HG03571 (cell line): ENCODE measurements around the gene NR1D2.
A peak's percentile ranks its signal among the peaks of the same experiment; 100 is the strongest.
"Not testable (repeated sequence)": the region's sequence is repeated elsewhere in the genome, so short reads cannot be mapped to it uniquely, and the experiment has no call there.

ENCODE experiments used
- ATAC-seq: cut with Tn5 transposase; IDR thresholded peaks from one replicate; pipeline ENCODE4 v1.9.1; 2021; ENCODE audit not compliant: unreplicated experiment

The NR1D2 gene

DNA sequence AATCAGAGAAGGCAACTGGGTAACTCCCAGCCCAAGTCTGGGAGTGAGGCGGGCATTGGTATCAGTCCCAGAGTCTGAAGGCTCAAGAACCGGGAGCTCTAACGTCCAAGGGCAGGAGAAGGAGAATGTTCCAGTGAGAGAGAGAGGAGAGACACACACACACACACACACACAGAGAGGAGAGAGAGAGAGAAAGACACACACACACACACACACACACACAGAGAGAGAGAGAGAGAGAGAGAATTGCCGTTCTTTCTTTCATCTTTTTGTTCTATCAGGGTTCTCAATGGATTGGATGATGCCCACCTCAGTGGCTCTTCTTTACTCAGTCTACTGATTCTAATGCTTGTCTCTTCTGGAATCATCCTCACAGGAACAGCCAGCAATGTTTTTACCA is 57.0 kb downstream of the NR1D2 start:
- ATAC-seq = no peak

DNA sequence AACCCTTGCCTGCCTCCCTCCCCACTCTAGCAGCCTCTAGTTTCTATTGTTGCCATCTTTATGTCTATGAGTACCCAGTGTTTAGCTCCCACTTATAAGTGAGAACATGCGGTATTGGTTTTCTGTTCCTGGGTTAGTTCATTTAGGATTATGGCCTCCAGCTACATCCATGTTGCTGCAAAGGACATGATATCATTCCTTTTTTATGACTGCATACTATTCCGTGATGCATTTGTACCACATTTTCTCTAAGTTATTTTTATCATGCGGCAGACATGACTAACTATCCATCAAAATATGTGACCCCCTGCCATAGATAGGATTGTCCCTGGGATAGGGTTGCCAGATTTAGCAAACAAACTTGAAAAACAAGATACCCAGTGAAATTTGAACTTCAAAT is 58.4 kb downstream of the NR1D2 start:
- no peak for ATAC-seq

DNA sequence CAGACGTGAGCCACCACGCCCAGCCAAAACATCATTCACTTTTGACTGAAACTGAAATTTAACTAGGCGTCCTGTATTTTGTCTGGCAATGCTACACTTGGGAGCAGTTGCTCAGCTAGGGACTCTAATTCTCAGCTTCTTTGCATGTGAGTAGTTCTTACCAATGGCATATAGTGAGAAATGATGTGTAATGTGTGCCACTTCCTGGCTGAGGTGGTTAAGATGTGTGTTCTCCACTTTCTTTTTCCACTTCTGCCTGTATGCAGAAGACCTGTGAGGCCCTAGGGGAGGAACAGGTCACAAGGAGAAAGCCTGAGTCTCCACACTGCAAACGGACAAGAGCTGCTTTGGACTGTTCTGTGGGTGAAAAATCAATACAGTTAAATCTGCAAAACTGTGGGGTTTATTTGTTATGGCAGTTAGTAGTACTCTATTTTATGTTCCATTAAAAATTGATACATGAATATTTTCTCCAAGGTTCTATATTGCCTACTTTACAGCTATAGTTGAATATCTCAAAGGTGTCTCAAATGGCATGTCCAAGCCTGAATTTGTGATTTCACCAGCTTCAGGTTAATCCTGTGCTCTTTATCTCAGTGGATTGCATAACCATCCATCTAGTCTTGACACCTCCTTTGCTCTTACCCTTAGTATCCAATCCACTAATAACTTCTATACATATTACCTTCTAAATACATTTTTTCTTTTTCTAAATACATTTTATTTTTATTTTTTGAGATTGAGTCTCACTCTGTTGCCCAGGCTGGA is 59.3 kb downstream of the NR1D2 start:
- peak; percentile 71 for ATAC-seq

DNA sequence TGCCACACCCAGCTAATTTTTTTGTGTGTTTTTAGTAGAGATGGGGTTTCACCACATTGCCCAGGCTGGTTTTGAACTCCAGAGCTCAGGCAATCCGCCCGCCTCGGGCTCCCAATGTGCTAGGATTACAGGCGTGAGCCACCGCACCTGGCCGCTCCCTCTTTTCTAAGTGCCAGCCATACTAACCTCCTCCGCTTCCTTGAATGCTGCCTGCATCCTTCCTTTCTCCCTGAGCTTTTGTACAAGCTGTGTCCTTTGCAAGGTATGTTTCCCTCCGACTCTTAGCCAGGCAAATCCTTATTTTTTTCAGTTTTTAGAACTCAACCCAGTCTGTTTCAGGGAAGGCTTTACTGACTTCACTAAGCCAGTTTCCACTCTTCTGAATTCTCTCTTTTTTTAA is 60.6 kb downstream of the NR1D2 start:
- ATAC-seq = no peak

DNA sequence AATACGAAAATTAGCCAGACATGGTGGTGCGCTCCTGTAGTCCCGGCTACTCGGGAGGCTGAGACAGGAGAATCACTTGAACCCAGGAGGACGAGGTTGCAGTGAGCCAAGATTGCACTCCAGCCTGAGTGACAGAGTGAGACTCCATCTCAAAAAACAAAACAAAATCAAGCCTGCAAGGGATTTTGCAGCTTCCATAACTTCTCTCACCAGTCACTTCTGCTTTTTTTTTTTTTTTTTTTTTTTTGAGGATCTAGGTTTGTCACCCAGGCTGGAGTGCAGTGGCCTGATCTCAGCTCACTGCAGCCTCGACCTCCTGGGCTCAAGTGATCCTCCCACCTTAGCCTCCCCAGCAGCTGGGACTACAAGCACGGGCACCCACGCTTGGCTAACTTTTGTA is 65.7 kb downstream of the NR1D2 start:
- not testable (repeated sequence) for ATAC-seq

DNA sequence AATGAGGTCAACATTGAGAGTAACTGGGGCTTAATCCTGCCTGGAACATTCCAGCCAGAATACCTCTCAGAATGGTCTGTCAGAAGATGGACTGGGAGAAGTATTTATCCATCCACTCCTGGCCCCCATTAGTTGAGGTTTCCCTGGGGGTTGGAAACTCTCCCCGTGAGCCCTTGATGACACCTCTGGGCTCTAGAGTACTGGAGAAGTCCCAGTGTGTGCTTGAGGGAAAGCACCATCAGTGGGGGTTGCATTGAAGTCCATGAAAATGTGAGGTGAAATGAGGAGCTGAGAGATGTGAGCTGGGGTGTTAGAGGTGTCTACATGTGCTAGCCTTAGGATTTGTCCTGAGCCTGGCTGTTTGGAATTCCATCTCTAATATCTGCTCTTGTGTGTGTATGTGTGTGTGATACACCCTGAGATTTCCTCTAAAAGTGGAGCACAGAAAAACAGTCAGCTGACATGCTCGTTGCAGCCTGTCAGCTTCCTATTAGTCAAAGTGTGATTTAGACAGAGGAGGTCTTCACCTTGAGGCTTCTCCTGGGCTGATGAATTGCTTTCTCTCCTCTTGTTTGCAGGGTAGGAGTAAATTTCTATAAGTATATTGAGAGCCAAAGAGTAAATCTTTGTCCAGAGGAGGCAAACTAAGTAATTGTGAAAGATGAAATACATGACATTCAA is 67.6 kb downstream of the NR1D2 start:
- no peak for ATAC-seq

DNA sequence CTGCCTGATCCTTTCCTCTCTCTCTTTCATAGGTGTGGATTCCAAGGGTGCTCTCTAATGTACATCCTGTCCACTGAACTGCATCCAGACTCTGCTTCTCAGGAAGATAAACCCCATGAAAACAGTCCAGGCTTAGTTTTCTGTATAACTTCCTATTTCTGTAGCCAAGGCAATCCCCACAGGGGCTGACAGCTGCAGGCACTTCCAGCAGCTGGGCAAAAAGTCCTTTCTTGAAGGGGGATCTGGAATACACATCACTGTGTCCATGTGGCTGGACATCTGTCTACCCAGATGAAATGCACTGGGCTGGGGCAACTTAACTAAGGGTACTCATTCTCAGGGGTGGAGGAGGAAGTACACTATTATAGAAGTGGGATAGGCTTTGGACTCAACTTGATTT is 72.2 kb downstream of the NR1D2 start:
- no peak for ATAC-seq

DNA sequence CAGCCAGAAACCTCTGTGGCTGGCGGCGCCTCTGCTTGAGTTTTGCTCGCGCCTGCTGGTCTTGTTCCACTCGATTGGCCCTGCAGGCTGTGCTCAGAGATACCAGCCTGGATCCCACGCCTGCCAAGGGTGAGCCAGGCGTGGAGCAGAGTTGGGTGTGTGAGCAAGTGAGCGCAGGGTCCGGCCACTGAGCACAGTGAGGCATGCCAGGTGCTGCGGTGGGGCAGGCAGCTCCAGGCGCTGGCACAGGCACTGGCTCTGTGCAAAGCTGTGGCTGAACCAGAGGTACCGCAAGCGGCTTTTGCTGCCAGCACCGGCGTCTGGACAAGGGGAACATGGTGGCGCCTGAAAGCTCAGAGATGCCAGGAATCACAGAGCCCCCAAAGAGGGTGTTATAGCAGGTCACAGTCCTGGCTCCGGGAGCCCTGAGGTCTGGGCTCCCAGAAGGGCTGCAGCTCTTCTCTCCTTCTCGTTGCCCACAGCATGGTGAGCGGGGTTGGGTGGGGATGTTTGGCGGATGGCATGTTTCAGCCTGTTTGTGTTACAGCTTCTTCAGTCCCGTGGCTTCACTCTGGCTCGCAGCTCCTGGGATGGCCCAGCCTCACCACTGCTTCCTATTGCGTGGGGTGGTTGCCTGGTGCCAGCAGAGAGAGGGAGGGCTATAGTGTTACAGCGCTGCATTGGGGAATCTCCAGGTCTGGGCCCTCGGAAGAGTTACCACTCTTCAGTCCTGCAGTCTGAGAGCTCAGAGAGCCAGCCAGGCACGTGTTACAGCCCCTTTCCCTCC is 73.9 kb downstream of the NR1D2 start:
- no peak for ATAC-seq

DNA sequence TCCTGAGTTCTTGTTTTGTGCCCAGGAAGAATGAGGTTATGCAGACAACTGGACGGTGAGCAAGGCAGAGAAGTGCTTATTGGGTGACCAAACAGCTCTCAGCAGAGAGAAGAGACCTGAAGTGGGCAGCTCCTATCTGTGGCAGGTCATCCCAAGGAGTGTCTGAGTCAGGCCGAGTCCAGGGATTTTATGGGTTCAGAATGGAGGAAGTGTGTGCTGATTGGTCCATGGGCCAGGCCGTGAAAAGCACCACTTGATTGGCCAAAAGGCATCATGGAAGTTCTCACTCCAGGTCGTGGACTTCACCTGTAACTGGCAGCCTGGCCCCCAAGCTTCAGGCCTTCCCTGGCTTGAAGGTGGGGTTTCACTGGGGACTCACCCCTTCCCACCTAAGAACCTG is 74.5 kb downstream of the NR1D2 start:
- no peak for ATAC-seq

DNA sequence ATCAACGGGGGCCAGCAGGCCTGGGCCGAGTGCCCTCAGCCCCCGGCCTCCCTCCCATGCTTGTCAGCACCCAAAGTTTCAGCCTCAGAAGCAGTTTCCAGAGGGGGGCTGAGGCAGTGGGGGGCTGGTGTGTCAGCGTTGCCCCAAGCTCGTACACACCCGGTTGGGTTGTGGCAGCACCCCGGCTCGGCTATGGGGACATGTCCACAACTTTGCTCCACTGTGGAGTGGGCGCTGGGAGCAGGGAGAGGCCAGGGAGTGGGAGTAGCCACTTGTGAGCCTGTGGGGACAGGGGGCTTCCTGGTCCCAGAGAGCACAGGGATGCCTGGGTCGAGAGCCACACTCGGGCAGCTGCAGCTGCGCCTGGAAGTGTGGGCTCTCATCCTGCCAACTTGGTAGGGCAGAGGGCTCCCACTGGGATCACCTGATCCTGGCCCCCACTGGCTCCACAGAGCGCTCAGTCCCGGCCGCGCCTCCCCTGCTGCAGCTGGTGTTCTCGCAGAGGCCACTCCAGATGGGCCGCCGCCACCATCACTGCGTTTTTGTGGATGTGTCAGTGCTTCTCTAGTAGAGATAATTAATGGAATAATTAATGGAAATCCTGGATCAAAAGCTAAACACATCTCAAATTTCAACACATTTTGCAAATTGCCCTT is 75.1 kb downstream of the NR1D2 start:
- ATAC-seq = no peak

DNA sequence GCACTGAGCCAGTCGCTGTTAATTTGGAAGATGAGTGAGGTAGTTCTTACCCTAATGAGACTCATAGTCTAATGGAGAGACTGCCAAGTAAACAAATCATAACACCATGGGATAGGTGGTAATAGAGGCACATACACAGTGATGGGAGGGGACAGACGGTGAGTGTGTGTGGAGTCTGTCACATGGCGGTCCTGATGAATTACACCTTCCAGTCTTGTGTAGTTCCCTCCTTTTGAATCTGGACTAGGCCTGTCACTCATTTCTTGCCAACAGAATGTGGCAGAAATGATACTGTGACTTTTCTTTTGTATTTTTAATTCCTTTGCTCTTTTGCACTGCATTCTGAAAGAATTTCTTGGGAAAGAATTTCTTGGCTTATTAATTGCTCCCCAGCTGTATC is 78.1 kb downstream of the NR1D2 start:
- ATAC-seq = no peak

DNA sequence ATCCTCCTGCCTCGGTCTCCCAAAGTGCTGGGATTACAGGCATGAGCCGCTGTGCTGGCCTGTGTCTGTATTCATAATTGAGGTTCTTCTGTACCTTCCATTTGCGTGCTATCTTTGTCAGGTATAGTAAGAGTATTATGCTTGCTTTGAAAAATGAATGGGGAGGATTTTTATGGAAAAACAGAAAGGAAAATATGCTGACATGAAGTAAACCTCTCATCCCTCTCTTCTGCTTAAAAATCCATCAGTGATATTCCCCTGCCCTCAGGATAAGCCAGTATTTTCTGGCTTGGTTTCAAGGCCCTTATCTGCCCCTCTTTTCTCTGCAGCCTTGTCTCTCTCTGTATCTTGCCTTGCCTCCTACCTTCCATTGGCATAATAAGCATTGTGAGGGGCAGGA is 80.7 kb downstream of the NR1D2 start:
- ATAC-seq = no peak

DNA sequence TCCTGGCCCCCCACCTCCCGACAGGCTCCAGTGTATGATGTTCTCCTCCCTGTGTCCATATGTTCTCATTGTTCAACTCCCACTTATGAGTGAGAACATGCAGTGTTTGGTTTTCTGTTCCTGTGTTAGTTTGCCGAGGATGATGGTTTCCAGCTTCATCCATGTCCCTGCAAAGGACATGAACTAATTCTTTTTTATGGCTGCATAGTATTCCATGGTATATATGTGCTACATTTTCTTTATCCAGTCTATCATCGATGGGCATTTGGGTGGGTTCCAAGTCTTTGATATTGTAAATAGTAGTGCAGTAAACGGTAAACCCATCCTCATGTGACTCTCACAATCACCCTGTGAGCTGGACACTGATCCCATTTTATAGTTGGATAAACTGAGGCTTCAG is 81.6 kb downstream of the NR1D2 start:
- ATAC-seq = not testable (repeated sequence)

DNA sequence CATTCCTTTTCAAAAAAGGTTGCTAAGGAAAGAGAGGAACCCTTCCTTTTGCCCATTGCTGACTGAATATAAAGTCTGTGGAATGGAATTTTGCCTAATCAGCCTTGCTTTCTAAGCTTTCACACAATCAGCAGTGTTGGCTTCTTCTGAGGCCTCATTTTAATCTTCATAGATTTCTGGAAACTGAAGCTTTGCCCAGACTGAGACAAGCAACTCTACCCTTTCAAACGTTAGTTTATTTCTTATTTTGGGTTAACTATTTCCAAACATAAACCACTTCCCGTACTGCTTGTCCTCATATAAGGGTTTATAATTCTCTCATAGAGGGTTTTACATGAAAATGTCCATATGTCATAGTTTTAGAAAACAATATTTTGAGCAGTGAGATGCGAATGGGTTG is 82.9 kb downstream of the NR1D2 start:
- ATAC-seq = no peak
